Smooth muscle cell (in vitro differentiated cells): ENCODE data around the gene UBXN1. TPM values are rescaled to one million over a fixed set of nuclear protein-coding genes. Genes with fewer than 3 reads are reported as not detected.

ENCODE experiments used
- DNase-seq: peaks from one replicate; lab custom pipeline; 2025; ENCODE audit not compliant: unreplicated experiment; lab: John Stamatoyannopoulos, UW
- H2AFZ ChIP-seq: fragments of 200-600 bp; sonication (generic); 2 replicates; pipeline ENCODE4 v1.6.0; 2016; ENCODE audit warnings: antibody characterized with exemption, low read depth, mild to moderate bottlenecking
- H3F3A ChIP-seq: fragments of 200-600 bp; sonication (generic); 2 replicates; pipeline ENCODE4 v1.6.0; 2017; ENCODE audit warnings: antibody characterized with exemption, low read depth
- H3K27ac ChIP-seq: fragments of 200-600 bp; sonication (generic); 2 replicates; pipeline ENCODE4 v1.5.1; 2016; ENCODE audit warnings: low read depth, mild to moderate bottlenecking
- H3K27me3 ChIP-seq: fragments of 200-600 bp; sonication (generic); 2 replicates; pipeline ENCODE4 v1.6.1; 2016; ENCODE audit warnings: low read depth, mild to moderate bottlenecking
- H3K36me3 ChIP-seq: fragments of 200-600 bp; sonication (generic); 2 replicates; pipeline ENCODE4 v1.5.1; 2016; ENCODE audit warnings: low read depth
- H3K4me1 ChIP-seq: fragments of 200-600 bp; sonication (generic); 2 replicates; pipeline ENCODE4 v1.5.1; 2016; ENCODE audit warnings: low read depth
- H3K4me2 ChIP-seq: fragments of 200-600 bp; sonication (generic); 2 replicates; pipeline ENCODE4 v1.6.0; 2016; ENCODE audit warnings: mild to moderate bottlenecking
- H3K4me3 ChIP-seq: fragments of 200-600 bp; sonication (generic); 2 replicates; pipeline ENCODE4 v1.5.1; 2016; ENCODE audit warnings: mild to moderate bottlenecking
- H3K79me2 ChIP-seq: fragments of 200-600 bp; sonication (generic); 2 replicates; pipeline ENCODE4 v1.6.0; 2016; ENCODE audit warnings: low read depth, mild to moderate bottlenecking
- H3K9ac ChIP-seq: fragments of 200-600 bp; sonication (generic); 2 replicates; pipeline ENCODE4 v1.6.0; 2016; ENCODE audit warnings: low read depth
- H3K9me3 ChIP-seq: fragments of 200-600 bp; sonication (generic); replicated peaks from 2 replicates; pipeline ENCODE4 v1.5.1; 2016; ENCODE audit warnings: low read depth
- H4K20me1 ChIP-seq: fragments of 200-600 bp; sonication (generic); 2 replicates; pipeline ENCODE4 v1.6.0; 2016; ENCODE audit warnings: low read depth
- CTCF ChIP-seq: fragments of 200-600 bp; sonication (generic); IDR thresholded peaks from 2 replicates; pipeline ENCODE4 v1.5.1; 2017; ENCODE audit warnings: borderline replicate concordance, mild to moderate bottlenecking, antibody characterized with exemption; ENCODE audit not compliant: insufficient read depth, poor library complexity, severe bottlenecking
- WGBS: methylation state at CpG from one replicate; pipeline ENCODE4 v1.1.7; 2016; ENCODE audit warnings: low lambda C conversion rate; 5-methylcytosine and 5-hydroxymethylcytosine counted together
- polyA plus RNA-seq: library from polyadenylated mRNA; unstranded; fragments of >200 nt; fragmentation: Nextera tagmentation; extraction: Ambion mirVana; gene quantifications from 2 replicates; pipeline ENCODE4 v1.2.1, GENCODE V29; 2016
- total RNA-seq: library from RNA; depleted of rRNA; stranded (reverse); fragments of >200 nt; gene quantifications from 2 replicates; pipeline ENCODE4 v1.2.3, GENCODE V29; 2014

Gene UBXN1
- total and polyA plus RNA-seq, 2 experiments from 2014 or later: 58.1 to 73.5 TPM

GRCh38 chr11:62687508-62688396, 8.9 kb upstream of the UBXN1 start:
- 88% methylated on average over 73 of the region's 74 CpGs for WGBS
- no peaks in the 10 kb centered on the region for H3F3A ChIP-seq
- DNase-seq: no peak
- no peak overlapping the region for H3K4me3 ChIP-seq
- no peak overlapping the region for H3K9ac ChIP-seq
- no peaks in the 10 kb centered on the region for H3K4me1 ChIP-seq
- no peak for TF ChIP-seq CTCF
- no peaks in the 10 kb centered on the region for H3K79me2 ChIP-seq
- no peaks in the 10 kb centered on the region for H3K9me3 ChIP-seq
- H2AFZ ChIP-seq: no peak overlapping the region
- H3K4me2 ChIP-seq: no peak overlapping the region
- no peaks in the 10 kb centered on the region for H4K20me1 ChIP-seq
- no peaks in the 10 kb centered on the region for H3K36me3 ChIP-seq
- H3K27ac ChIP-seq: no peak overlapping the region
- H3K27me3 ChIP-seq: no peaks in the 10 kb centered on the region

GRCh38 chr11:62682518-62682917, 3.6 kb upstream of the UBXN1 start:
- no peak overlapping the region for H3K27ac ChIP-seq
- H3K9me3 ChIP-seq: no peaks in the 10 kb centered on the region
- H3K27me3 ChIP-seq: no peaks in the 10 kb centered on the region
- no peak overlapping the region for H2AFZ ChIP-seq
- H3K4me2 ChIP-seq: no peak overlapping the region
- H3K36me3 ChIP-seq: no peaks in the 10 kb centered on the region
- peaks cover 7% of the 10 kb centered on the region for H3K4me1 ChIP-seq
- H3K9ac ChIP-seq: no peak overlapping the region
- 94% methylated on average over 7 of the region's 7 CpGs for WGBS
- DNase-seq: no peak
- TF ChIP-seq CTCF: no peak
- H3K79me2 ChIP-seq: peaks cover 13% of the 10 kb centered on the region
- H3F3A ChIP-seq: peaks cover 15% of the 10 kb centered on the region
- no peaks in the 10 kb centered on the region for H4K20me1 ChIP-seq
- no peak overlapping the region for H3K4me3 ChIP-seq

- peaks cover 21% of the 10 kb centered on the region for H3K79me2 ChIP-seq
- H3K27ac ChIP-seq: peak overlapping the region; percentile 20
- H2AFZ ChIP-seq: peak overlapping the region; percentile 20
- WGBS: 60% methylated on average over 4 of the region's 4 CpGs
- no peaks in the 10 kb centered on the region for H3K36me3 ChIP-seq
- peaks cover 27% of the 10 kb centered on the region for H3F3A ChIP-seq
- no peaks in the 10 kb centered on the region for H3K9me3 ChIP-seq
- H3K4me1 ChIP-seq: peaks cover 7% of the 10 kb centered on the region
- peak; percentile 27 for TF ChIP-seq CTCF
- no peaks in the 10 kb centered on the region for H3K27me3 ChIP-seq
- no peaks in the 10 kb centered on the region for H4K20me1 ChIP-seq
- H3K4me2 ChIP-seq: no peak overlapping the region
- H3K4me3 ChIP-seq: no peak overlapping the region
- no peak for DNase-seq
- no peak overlapping the region for H3K9ac ChIP-seq
Observed at GRCh38 chr11:62680825-62681240, 2.0 kb upstream of the UBXN1 start.

GRCh38 chr11:62678433-62678769, 472 bp downstream of the UBXN1 start:
- H3F3A ChIP-seq: peaks cover 27% of the 10 kb centered on the region
- no peak for TF ChIP-seq CTCF
- H3K79me2 ChIP-seq: peaks cover 24% of the 10 kb centered on the region
- 10% methylated on average over 13 of the region's 16 CpGs for WGBS
- H3K36me3 ChIP-seq: no peaks in the 10 kb centered on the region
- no peak for DNase-seq
- H3K4me2 ChIP-seq: peak overlapping the region; percentile 91
- peak overlapping the region; percentile 92 for H3K4me3 ChIP-seq
- no peaks in the 10 kb centered on the region for H4K20me1 ChIP-seq
- H3K4me1 ChIP-seq: peaks cover 7% of the 10 kb centered on the region
- no peaks in the 10 kb centered on the region for H3K9me3 ChIP-seq
- peak overlapping the region; percentile 95 for H3K9ac ChIP-seq
- H2AFZ ChIP-seq: peak overlapping the region; percentile 37
- H3K27me3 ChIP-seq: no peaks in the 10 kb centered on the region
- H3K27ac ChIP-seq: peak overlapping the region; percentile 72
